Stimulated activated CD4-positive, alpha-beta T cell treated with anti-CD3 and anti-CD28 coated beads, Interleukin-4, amount 100 ng/mL, for 24 hours (primary cell): Measurements from ENCODE around the gene ATAD1.
"Not testable (repeated sequence)": the region's sequence is repeated elsewhere in the genome, so short reads cannot be mapped to it uniquely, and the experiment has no call there.

Experiments used
- DNase-seq: peaks from one replicate; pipeline ENCODE4 v3.0.0-alpha.2; 2020

ATAD1 gene

GRCh38 chr10:87801813-87802435, 16.1 kb downstream of the ATAD1 start:
- not testable (repeated sequence) for DNase-seq

GRCh38 chr10:87799860-87800259, 18.2 kb downstream of the ATAD1 start:
- no peak for DNase-seq

- no peak for DNase-seq
Measured at GRCh38 chr10:87798082-87798481, 19.9 kb downstream of the ATAD1 start.

GRCh38 chr10:87794285-87794684, 23.7 kb downstream of the ATAD1 start:
- no peak for DNase-seq

- DNase-seq, result no peak
Measured at GRCh38 chr10:87790185-87790584, 27.8 kb downstream of the ATAD1 start.

GRCh38 chr10:87786421-87786820, 31.6 kb downstream of the ATAD1 start:
- no peak for DNase-seq

- no peak for DNase-seq
Measured at GRCh38 chr10:87782721-87783120, 35.3 kb downstream of the ATAD1 start.

- DNase-seq, result no peak
Measured at GRCh38 chr10:87781545-87781944, 36.5 kb downstream of the ATAD1 start.

- DNase-seq, result no peak
Measured at GRCh38 chr10:87776328-87776727, 41.7 kb downstream of the ATAD1 start.

- DNase-seq, result no peak
Measured at GRCh38 chr10:87775766-87776165, 42.3 kb downstream of the ATAD1 start.

GRCh38 chr10:87771871-87772500, 46.0 kb downstream of the ATAD1 start:
- no peak for DNase-seq

GRCh38 chr10:87767253-87767652, 50.8 kb downstream of the ATAD1 start:
- DNase-seq, result no peak

GRCh38 chr10:87765666-87766376, 52.2 kb downstream of the ATAD1 start:
- no peak for DNase-seq

- DNase-seq, result no peak
Measured at GRCh38 chr10:87764072-87764934, 53.7 kb downstream of the ATAD1 start.

- DNase-seq, result no peak
Measured at GRCh38 chr10:87763086-87763861, 54.8 kb downstream of the ATAD1 start.

- DNase-seq, result peak; percentile 62
Measured at GRCh38 chr10:87761892-87762291, 56.1 kb downstream of the ATAD1 start.

- no peak for DNase-seq
Measured at GRCh38 chr10:87761153-87761552, 56.9 kb downstream of the ATAD1 start.

GRCh38 chr10:87760195-87760905, 57.7 kb downstream of the ATAD1 start:
- no peak for DNase-seq

- DNase-seq, result no peak
Measured at GRCh38 chr10:87759551-87759950, 58.5 kb downstream of the ATAD1 start.

GRCh38 chr10:87757685-87758084, 60.3 kb downstream of the ATAD1 start:
- no peak for DNase-seq

GRCh38 chr10:87753995-87754866, 63.8 kb downstream of the ATAD1 start:
- no peak for DNase-seq
